ENCODE data around the gene NOS1. TPM values are rescaled to one million over a fixed set of nuclear protein-coding genes. Genes with fewer than 3 reads are reported as not detected.
"Not testable (repeated sequence)": the region's sequence is repeated elsewhere in the genome, so short reads cannot be mapped to it uniquely, and the experiment has no call there.

Gene NOS1
- total and polyA plus RNA-seq, 7 experiments from 2014 or later, result not detected

DNA sequence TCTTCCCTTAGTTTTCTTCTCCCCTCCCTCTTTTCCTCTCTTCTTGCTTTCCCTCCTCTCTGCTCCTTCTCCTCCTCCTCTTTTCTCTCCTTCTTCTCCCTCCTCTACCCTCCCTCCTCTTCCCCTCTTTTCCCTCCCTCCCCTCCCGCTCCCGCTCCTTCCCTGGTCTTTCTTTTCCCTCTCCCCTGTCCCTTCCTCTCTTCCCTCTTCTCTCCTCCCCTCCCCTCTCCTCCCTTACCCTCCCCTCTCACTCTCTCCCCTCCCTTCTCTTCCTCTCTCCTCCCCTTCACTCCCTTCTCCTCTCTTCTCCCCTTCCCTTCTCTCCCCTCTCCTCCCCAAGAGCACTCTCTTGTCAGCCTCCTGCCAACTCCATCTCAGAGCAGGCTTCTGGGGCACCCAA lies 153.8 kb downstream of the NOS1 start:
- CTCF ChIA-PET, result no interaction called here
- H3K27ac Mint-ChIP-seq, result no peak overlapping the region
- Histone ChIP-seq H3K4me3 (ENCODE audit: low read length) (no peak overlapping the region), H3K27me3 (ENCODE audit: control insufficient read depth in 2 of 2, insufficient read depth in 2 of 2, low read length in 2 of 2) (no peaks in the 10 kb centered on the region), H3K9me3 (ENCODE audit: control insufficient read depth in 2 of 3, low read length in 3 of 3) (no peaks in the 10 kb centered on the region), H3K27ac (ENCODE audit: low read depth, low read length) (no peak overlapping the region), H3K4me1 (ENCODE audit: control insufficient read depth in 2 of 2, insufficient read depth in 2 of 2, low read length in 2 of 2) (no peaks in the 10 kb centered on the region), H3K36me3 (ENCODE audit: control insufficient read depth in 2 of 3, insufficient read depth in 3 of 3, low read length in 3 of 3) (no peaks in the 10 kb centered on the region)
- peaks cover 0 to 3% (median 0%) of the 10 kb centered on the region in 7 donors for H3K4me1 Mint-ChIP-seq
- ATAC-seq, result no peak
- H3K27me3 Mint-ChIP-seq, result peaks cover 4 to 23% (median 13%) of the 10 kb centered on the region in 5 donors
- no peak for DNase-seq
- H3K9me3 Mint-ChIP-seq, result peaks cover 0 to 2% (median 0%) of the 10 kb centered on the region in 11 donors
- H3K4me3 Mint-ChIP-seq, result no peak overlapping the region
- POLR2A ChIA-PET, result no interaction called here
- H3K36me3 Mint-ChIP-seq, result no peaks in the 10 kb centered on the region
- intact Hi-C loops (cut with micrococcal nuclease), result no loop called here

DNA sequence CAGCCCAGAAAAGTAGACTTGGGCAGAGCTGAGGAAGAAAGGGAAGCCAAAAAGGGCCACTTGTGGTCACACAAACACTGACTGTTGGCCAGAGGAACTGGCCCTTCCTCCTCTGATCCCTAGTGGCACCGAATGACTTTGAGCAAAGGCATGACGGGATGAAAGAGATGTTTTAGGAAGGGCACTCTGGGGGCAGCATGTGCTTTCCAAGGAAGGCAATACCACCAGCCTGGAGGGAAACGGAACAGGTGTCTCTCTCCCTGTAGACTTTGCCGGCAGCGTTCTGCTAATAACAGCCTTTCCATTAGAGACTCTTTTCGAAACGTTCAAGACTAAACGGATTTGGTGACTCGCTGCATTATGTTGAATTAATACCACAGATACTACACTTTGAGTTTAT lies 158.9 kb downstream of the NOS1 start:
- Histone ChIP-seq H3K4me3 (ENCODE audit: low read length) (no peak overlapping the region), H3K27ac (ENCODE audit: low read depth, low read length) (no peak overlapping the region), H3K9me3 (ENCODE audit: control insufficient read depth in 2 of 3, low read length in 3 of 3) (no peaks in the 10 kb centered on the region), H3K4me1 (ENCODE audit: control insufficient read depth in 2 of 2, insufficient read depth in 2 of 2, low read length in 2 of 2) (no peaks in the 10 kb centered on the region), H3K36me3 (ENCODE audit: control insufficient read depth in 2 of 3, insufficient read depth in 3 of 3, low read length in 3 of 3) (no peaks in the 10 kb centered on the region), H3K27me3 (ENCODE audit: control insufficient read depth in 2 of 2, insufficient read depth in 2 of 2, low read length in 2 of 2) (no peaks in the 10 kb centered on the region)
- Mint-ChIP-seq H3K4me3 (no peak overlapping the region), H3K27ac (no peak overlapping the region), H3K9me3 (peaks cover 0 to 2% (median 0%) of the 10 kb centered on the region in 11 donors), H3K36me3 (no peaks in the 10 kb centered on the region), H3K27me3 (peaks cover 0 to 14% (median 9%) of the 10 kb centered on the region in 5 donors), H3K4me1 (no peaks in the 10 kb centered on the region)
- DNase-seq (no peak), ATAC-seq (no peak)
- ChIA-PET CTCF (no interaction called here), POLR2A (no interaction called here)
- intact Hi-C loops (cut with micrococcal nuclease), result no loop called here

DNA sequence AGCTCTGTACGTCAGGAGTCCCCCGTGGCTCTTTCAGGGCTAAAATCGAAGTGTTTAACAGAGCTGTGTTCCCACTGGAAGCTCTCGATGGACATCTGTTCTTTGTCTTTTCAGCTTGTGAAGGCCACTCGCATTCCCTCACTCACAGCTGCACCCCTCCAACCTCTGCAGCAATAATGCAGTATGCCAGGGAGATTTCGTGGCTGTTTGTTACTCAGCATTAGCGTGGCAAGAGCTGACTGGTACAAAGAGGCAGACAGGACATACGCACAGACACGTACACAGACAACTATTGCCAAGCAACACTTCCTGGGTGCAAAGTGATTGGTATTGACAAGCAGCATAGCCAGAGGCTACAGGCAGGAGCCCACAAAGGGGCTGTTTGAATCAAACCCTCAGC lies 159.4 kb downstream of the NOS1 start:
- POLR2A ChIA-PET, result interaction anchor here (0.5 kb wide), 1 partner anchor 298 kb away, joined by 3 read pairs; no protein-coding TSS in a partner anchor
- H3K9me3 Mint-ChIP-seq, result peaks cover 0 to 2% (median 0%) of the 10 kb centered on the region in 11 donors
- no peaks in the 10 kb centered on the region for H3K4me1 Mint-ChIP-seq
- intact Hi-C loops (cut with micrococcal nuclease), result no loop called here
- Histone ChIP-seq H3K27me3 (ENCODE audit: control insufficient read depth in 2 of 2, insufficient read depth in 2 of 2, low read length in 2 of 2) (no peaks in the 10 kb centered on the region), H3K27ac (ENCODE audit: low read depth, low read length) (no peak overlapping the region), H3K9me3 (ENCODE audit: control insufficient read depth in 2 of 3, low read length in 3 of 3) (no peaks in the 10 kb centered on the region), H3K4me3 (ENCODE audit: low read length) (no peak overlapping the region), H3K36me3 (ENCODE audit: control insufficient read depth in 2 of 3, insufficient read depth in 3 of 3, low read length in 3 of 3) (no peaks in the 10 kb centered on the region), H3K4me1 (ENCODE audit: control insufficient read depth in 2 of 2, insufficient read depth in 2 of 2, low read length in 2 of 2) (no peaks in the 10 kb centered on the region)
- DNase-seq, result no peak
- H3K27me3 Mint-ChIP-seq, result peaks cover 0 to 16% (median 7%) of the 10 kb centered on the region in 5 donors
- CTCF ChIA-PET, result no interaction called here
- H3K4me3 Mint-ChIP-seq, result no peak overlapping the region
- H3K27ac Mint-ChIP-seq, result no peak overlapping the region
- no peak for ATAC-seq
- H3K36me3 Mint-ChIP-seq, result no peaks in the 10 kb centered on the region

DNA sequence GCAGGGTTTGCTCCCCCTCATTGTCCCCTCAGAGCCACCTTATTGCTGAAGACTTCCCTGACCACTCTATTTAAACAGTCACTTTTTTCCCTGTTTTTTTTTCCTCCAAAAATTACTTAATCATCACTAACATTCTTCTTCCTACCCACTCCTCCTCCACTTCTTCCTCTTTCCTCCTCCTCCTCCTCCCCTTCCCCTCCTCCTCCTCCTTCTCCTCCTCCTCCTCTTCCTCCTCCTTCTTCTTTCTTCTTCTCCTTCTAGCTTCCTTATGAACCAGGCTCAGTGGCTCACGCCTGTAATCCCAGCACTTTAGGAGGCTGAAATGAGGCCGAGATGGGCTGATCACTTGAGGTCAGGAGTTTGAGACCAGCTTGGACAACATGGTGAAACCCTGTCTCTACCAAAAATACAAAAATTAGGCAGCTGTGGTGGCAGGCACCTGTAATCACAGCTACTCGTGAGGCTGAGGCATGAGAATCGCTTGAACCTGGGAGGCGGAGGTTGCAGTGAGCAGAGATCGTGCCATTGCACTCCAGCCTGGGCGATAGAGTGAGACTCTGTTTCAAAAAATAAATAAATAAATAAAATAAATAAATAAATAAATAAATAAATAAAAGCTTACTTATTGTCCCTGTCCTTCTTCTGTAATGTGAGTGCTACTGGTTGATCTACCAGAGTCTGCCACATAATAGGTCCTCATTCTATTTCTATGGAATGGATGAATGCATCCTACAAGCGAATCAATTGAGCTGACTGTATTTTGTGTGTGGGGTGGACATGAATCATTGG lies 161.3 kb downstream of the NOS1 start:
- ATAC-seq; H3K27ac ChIP-seq (ENCODE audit: low read depth, low read length); DNase-seq; CTCF ChIA-PET; POLR2A ChIA-PET; H3K4me3 Mint-ChIP-seq; H3K27ac Mint-ChIP-seq; H3K4me1 Mint-ChIP-seq; H3K36me3 ChIP-seq (ENCODE audit: control insufficient read depth in 2 of 3, insufficient read depth in 3 of 3, low read length in 3 of 3); H3K4me3 ChIP-seq (ENCODE audit: low read length); H3K36me3 Mint-ChIP-seq; H3K4me1 ChIP-seq (ENCODE audit: control insufficient read depth in 2 of 2, insufficient read depth in 2 of 2, low read length in 2 of 2); H3K27me3 ChIP-seq (ENCODE audit: control insufficient read depth in 2 of 2, insufficient read depth in 2 of 2, low read length in 2 of 2); H3K9me3 ChIP-seq (ENCODE audit: control insufficient read depth in 2 of 3, low read length in 3 of 3); H3K9me3 Mint-ChIP-seq: not testable (repeated sequence)
- peaks cover 0 to 15% (median 6%) of the 10 kb centered on the region in 5 donors for H3K27me3 Mint-ChIP-seq
- intact Hi-C loops (cut with micrococcal nuclease), result loop anchor here in 1 of 2 donors (10.0 kb wide), 1 partner anchor 1175 kb away; the partner anchor contains the start of genes SUDS3 and TAOK3

DNA sequence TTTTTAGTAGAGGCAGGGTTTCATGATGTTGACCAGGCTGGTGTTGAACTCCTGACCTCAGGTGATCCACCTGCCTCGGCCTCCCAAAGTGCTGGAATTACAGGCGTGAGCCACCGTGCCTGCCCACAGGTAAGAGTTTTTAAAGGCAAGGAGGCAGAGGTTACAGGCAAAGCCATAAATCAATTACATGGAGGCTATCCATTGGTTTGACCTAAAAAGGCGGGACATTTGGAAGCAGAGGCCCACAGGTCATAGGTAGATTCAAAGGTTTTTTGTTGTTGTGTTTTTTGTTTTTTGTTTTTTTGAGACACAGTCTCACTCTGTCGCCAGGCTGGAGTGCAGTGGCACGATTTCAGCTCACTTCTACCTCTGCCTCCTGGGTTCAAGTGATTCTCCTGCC lies 165.1 kb downstream of the NOS1 start:
- DNase-seq; H3K4me1 ChIP-seq (ENCODE audit: control insufficient read depth in 2 of 2, insufficient read depth in 2 of 2, low read length in 2 of 2); H3K4me3 Mint-ChIP-seq; H3K4me3 ChIP-seq (ENCODE audit: low read length); ATAC-seq; H3K27ac Mint-ChIP-seq; H3K27me3 ChIP-seq (ENCODE audit: control insufficient read depth in 2 of 2, insufficient read depth in 2 of 2, low read length in 2 of 2); H3K36me3 ChIP-seq (ENCODE audit: control insufficient read depth in 2 of 3, insufficient read depth in 3 of 3, low read length in 3 of 3); H3K9me3 Mint-ChIP-seq; POLR2A ChIA-PET; H3K36me3 Mint-ChIP-seq; H3K27ac ChIP-seq (ENCODE audit: low read depth, low read length); H3K9me3 ChIP-seq (ENCODE audit: control insufficient read depth in 2 of 3, low read length in 3 of 3): not testable (repeated sequence)
- peaks cover 0 to 13% (median 7%) of the 10 kb centered on the region in 7 donors for H3K4me1 Mint-ChIP-seq
- intact Hi-C loops (cut with micrococcal nuclease), result loop anchor here in 1 of 2 donors (10.0 kb wide), 1 partner anchor 1178 kb away; the partner anchor contains the start of genes SUDS3 and TAOK3
- CTCF ChIA-PET, result interaction anchor here (0.8 kb wide), 1 partner anchor 16 kb away, joined by 3 read pairs; no protein-coding TSS in a partner anchor
- H3K27me3 Mint-ChIP-seq, result peaks cover 0 to 14% (median 6%) of the 10 kb centered on the region in 5 donors

DNA sequence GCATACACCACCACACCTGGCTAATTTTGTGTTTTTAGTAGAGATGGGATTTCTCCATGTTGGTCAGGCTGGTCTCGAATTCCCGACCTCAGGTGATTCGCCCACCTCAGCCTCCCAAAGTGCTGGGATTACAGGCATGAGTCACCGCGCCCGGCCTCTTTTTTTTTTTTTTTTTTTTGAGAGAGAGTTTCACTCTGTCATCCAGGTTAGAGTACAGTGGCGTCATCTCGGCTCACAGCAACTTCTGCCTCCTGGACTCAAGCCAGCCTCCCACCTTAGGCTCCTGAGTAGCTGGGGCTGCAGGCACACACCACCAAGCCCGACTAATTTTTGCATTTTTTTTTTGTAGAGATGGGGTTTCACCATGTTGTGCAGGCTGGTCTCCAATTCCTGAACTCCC lies 166.4 kb downstream of the NOS1 start:
- H3K27me3 ChIP-seq (ENCODE audit: control insufficient read depth in 2 of 2, insufficient read depth in 2 of 2, low read length in 2 of 2); CTCF ChIA-PET; H3K4me3 Mint-ChIP-seq; POLR2A ChIA-PET; H3K4me1 ChIP-seq (ENCODE audit: control insufficient read depth in 2 of 2, insufficient read depth in 2 of 2, low read length in 2 of 2); H3K27ac Mint-ChIP-seq; H3K9me3 Mint-ChIP-seq; H3K4me3 ChIP-seq (ENCODE audit: low read length); DNase-seq; H3K36me3 Mint-ChIP-seq; ATAC-seq; H3K27ac ChIP-seq (ENCODE audit: low read depth, low read length); H3K36me3 ChIP-seq (ENCODE audit: control insufficient read depth in 2 of 3, insufficient read depth in 3 of 3, low read length in 3 of 3); H3K9me3 ChIP-seq (ENCODE audit: control insufficient read depth in 2 of 3, low read length in 3 of 3): not testable (repeated sequence)
- intact Hi-C loops (cut with micrococcal nuclease), result loop anchor here in 1 of 2 donors (10.0 kb wide), 1 partner anchor 1180 kb away; the partner anchor contains the start of genes SUDS3 and TAOK3
- Mint-ChIP-seq H3K4me1 (peaks cover 0 to 19% (median 9%) of the 10 kb centered on the region in 7 donors), H3K27me3 (peaks cover 0 to 12% (median 6%) of the 10 kb centered on the region in 5 donors)

Measured in naive thymus-derived CD4-positive, alpha-beta T cell (primary cell).